A673 (cell line): ENCODE results near the gene FDXR. TPM values are rescaled to one million over a fixed set of nuclear protein-coding genes. Genes with fewer than 3 reads are reported as not detected.

ENCODE experiments used
- BruUV-seq: library from RNA; stranded (reverse); fragments of 400-500 nt; replicated peaks from 2 replicates; lab custom pipeline; 2021; lab: Mats Ljungman, UMichigan
- CTCF ChIA-PET: fragments of 300-600 bp; sonication (Branson Sonifier 250); formaldehyde crosslinking; loops from one replicate; lab custom pipeline; 2022; ENCODE audit warnings: antibody characterized with exemption; lab: Charles Lee
- POLR2A ChIA-PET: fragments of 300-600 bp; sonication (Branson Sonifier 250); formaldehyde crosslinking; loops from one replicate; lab custom pipeline; 2022; ENCODE audit warnings: antibody characterized with exemption; ENCODE audit not compliant: low non-redundant PET; lab: Charles Lee
- DNase-seq: peaks from one replicate; pipeline ENCODE4 v3.0.0-alpha.2; 2015; ENCODE audit warnings: low spot score
- H3K27ac ChIP-seq: fragments of 200-600 bp; sonication (generic); 2 replicates; pipeline ENCODE4 v1.5.1; 2016; ENCODE audit warnings: mixed run types, low read depth, mild to moderate bottlenecking, mixed read lengths, antibody characterized with exemption, low read length; ENCODE audit not compliant: poor library complexity, severe bottlenecking
- H3K27me3 ChIP-seq: fragments of 200-600 bp; sonication (generic); replicated peaks from 2 replicates; pipeline ENCODE4 v1.6.1; 2017; ENCODE audit warnings: mixed run types, low read depth, mild to moderate bottlenecking, mixed read lengths, antibody characterized with exemption, low read length; ENCODE audit not compliant: insufficient read depth, poor library complexity
- H3K36me3 ChIP-seq: fragments of 200-600 bp; sonication (generic); 2 replicates; pipeline ENCODE4 v1.6.1; 2016; ENCODE audit warnings: mixed run types, mild to moderate bottlenecking, mixed read lengths, antibody characterized with exemption, low read length; ENCODE audit not compliant: insufficient read depth, poor library complexity, severe bottlenecking
- H3K4me1 ChIP-seq: fragments of 200-600 bp; sonication (generic); 2 replicates; pipeline ENCODE4 v1.6.1; 2017; ENCODE audit warnings: mixed run types, mild to moderate bottlenecking, mixed read lengths, antibody characterized with exemption, low read length; ENCODE audit not compliant: insufficient read depth, poor library complexity, severe bottlenecking
- H3K4me3 ChIP-seq: fragments of 200-600 bp; sonication (generic); 2 replicates; pipeline ENCODE4 v1.5.1; 2016; ENCODE audit warnings: low read depth, mixed run types, mild to moderate bottlenecking, mixed read lengths, low read length; ENCODE audit not compliant: poor library complexity, severe bottlenecking
- H3K9me3 ChIP-seq: fragments of 200-600 bp; sonication (generic); 2 replicates; pipeline ENCODE4 v1.6.1; 2016; ENCODE audit warnings: mixed run types, low read depth, mild to moderate bottlenecking, mixed read lengths, antibody characterized with exemption, low read length; ENCODE audit not compliant: poor library complexity, severe bottlenecking
- EZH2 ChIP-seq: fragments of 200-600 bp; sonication (generic); IDR thresholded peaks from 2 replicates; pipeline ENCODE4 v1.6.1; 2017; ENCODE audit warnings: borderline replicate concordance, low read depth, mild to moderate bottlenecking, mixed read lengths, antibody characterized with exemption, low read length; ENCODE audit not compliant: poor library complexity, severe bottlenecking
- intact Hi-C: fragments of 100-400 bp; cut with micrococcal nuclease; formaldehyde crosslinking; loops from one replicate; pipeline ENCODE4 v1.10.0; 2022; ENCODE audit not compliant: unreplicated experiment
- total RNA-seq: library from RNA; stranded (reverse); gene quantifications from 2 replicates; pipeline ENCODE4 v1.2.3, GENCODE V29; 2021
- TF ChIP-seq, protein P1 (sequence below): fragments of 300-800, 200-600 bp; sonication (generic); conservative IDR thresholded peaks from 2 replicates; pipeline ENCODE4 v1.5.1; 2017; ENCODE audit warnings: low read depth, mild to moderate bottlenecking, antibody characterized with exemption, low read length, moderate library complexity, mixed read lengths

FDXR gene
- total RNA-seq, 1 experiment from 2014 or later, result 17.8 TPM

DNA sequence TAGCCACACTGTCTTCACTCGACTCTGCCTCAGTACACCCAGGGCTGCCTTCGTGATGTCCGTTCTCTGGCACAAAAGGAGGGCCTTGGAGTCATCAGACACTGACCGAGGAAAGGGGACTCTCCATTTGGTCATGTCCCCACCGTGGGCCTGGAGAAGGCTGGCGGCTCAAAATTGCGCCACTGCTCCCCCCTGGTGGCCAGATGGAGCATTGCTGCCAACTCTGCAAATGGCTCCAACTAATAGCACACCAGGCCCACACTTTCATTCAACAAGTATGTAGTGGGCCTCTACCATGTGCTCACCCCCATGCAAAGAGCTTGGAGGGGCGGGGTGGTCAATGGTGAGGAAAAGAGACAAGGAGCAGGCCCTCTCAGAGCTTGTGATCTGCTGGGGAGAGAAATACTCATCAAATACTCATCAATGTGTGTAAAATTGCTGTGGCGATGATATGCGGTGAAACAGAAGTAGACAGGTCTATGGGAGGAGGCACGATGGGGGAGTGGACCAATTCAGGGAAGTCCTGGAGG is 7.9 kb downstream of the FDXR start:
- ChIA-PET CTCF (interaction anchor here (0.8 kb wide), 2 partner anchors 120 to 1494 kb away, joined by 3 to 5 read pairs; no protein-coding TSS in a partner anchor), POLR2A (no interaction called here)
- Histone ChIP-seq H3K36me3 (no peaks in the 10 kb centered on the region), H3K4me1 (peaks cover 19% of the 10 kb centered on the region), H3K27ac (no peak overlapping the region), H3K9me3 (no peaks in the 10 kb centered on the region), H3K4me3 (no peak overlapping the region), H3K27me3 (peaks cover 14% of the 10 kb centered on the region)
- BruUV-seq, result no TSS peak
- intact Hi-C loops, result loop anchor here (1.0 to 5.0 kb wide), 3 partner anchors 43 to 208 kb away; no protein-coding TSS in a partner anchor
- no peak for TF ChIP-seq EZH2
- TF ChIP-seq, protein P1, sequence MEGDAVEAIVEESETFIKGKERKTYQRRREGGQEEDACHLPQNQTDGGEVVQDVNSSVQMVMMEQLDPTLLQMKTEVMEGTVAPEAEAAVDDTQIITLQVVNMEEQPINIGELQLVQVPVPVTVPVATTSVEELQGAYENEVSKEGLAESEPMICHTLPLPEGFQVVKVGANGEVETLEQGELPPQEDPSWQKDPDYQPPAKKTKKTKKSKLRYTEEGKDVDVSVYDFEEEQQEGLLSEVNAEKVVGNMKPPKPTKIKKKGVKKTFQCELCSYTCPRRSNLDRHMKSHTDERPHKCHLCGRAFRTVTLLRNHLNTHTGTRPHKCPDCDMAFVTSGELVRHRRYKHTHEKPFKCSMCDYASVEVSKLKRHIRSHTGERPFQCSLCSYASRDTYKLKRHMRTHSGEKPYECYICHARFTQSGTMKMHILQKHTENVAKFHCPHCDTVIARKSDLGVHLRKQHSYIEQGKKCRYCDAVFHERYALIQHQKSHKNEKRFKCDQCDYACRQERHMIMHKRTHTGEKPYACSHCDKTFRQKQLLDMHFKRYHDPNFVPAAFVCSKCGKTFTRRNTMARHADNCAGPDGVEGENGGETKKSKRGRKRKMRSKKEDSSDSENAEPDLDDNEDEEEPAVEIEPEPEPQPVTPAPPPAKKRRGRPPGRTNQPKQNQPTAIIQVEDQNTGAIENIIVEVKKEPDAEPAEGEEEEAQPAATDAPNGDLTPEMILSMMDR, result peak; percentile 98
- peak; percentile 82 for DNase-seq

DNA sequence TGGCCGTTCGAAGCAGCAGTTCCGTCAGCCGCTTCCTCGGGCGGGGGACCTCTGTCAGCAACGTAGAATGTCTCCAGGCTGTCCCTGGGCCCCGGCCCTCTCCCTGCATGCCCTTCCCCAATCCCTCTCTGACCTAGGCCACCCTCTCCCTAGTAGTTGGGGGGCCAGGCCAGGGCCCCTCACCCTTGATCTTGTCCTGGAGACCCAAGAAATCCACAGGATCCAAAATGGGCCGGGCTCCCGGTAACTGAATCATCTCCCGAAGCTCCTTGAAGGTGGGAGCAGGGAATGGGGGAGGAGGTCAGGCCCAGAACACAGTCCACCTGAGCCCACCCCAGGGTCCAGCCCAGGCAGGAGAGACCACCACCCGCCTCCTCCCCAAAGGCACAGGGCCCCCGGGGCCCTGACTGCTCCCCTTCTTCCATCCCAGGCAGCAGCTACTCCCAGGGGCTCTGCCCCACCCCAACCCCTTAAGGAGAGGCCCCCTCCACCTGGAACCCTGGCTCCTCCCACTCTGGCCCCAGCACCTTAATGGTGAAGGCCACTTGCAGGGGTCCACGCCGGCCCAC is 8.4 kb downstream of the FDXR start:
- no peak overlapping the region for H3K4me3 ChIP-seq
- no peak for DNase-seq
- no peak for TF ChIP-seq EZH2
- intact Hi-C loops, result loop anchor here (2.0 to 5.0 kb wide), 2 partner anchors 42 to 208 kb away; no protein-coding TSS in a partner anchor
- H3K27ac ChIP-seq, result no peak overlapping the region
- peaks cover 21% of the 10 kb centered on the region for H3K4me1 ChIP-seq
- no peaks in the 10 kb centered on the region for H3K9me3 ChIP-seq
- POLR2A ChIA-PET, result no interaction called here
- no TSS peak for BruUV-seq
- peaks cover 19% of the 10 kb centered on the region for H3K27me3 ChIP-seq
- CTCF ChIA-PET, result interaction anchor here (0.8 kb wide), 1 partner anchor 1494 kb away, joined by 5 read pairs; no protein-coding TSS in a partner anchor
- H3K36me3 ChIP-seq, result no peaks in the 10 kb centered on the region

DNA sequence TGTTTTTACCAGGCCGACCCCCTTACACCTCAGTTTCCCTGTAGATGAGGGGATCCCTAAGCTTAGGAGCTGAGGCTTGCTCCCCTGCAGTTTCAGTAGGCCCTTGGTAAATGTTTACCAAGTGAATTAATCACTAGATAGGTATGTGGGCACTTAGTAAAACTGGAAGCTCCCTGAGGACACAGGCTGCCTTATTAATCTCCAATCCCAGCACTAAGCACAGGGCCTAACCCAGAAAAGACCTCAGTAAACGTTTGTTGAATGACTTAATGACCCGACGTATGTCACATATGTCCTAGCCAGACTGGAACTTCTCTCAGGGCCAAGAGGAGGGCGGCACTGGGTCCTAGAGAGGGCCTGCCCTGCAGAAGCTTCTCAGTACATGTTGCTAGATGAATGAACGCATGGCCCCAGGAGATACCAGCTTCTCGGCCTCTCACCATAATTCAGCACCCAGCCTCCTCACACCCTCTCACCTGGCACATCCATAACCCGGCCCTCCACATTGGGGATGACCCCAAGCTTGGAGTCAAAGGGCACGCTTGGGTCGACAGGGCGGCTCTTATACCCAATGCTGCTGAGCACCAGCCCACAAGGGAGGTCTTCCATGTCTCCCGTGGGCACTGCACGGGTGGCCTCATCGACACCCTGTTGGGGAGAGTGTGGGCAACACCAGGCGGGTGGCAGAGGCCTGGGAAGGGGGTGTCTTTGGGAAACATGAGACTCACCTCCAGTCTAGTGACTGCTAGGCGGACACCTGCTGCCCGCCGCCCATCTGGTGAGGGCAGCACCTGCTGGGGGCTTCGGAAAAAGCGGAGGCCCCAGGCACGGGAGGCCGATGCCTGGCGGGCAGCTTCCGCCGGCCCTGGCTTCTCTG is 9.1 kb downstream of the FDXR start:
- H3K4me3 ChIP-seq, result no peak overlapping the region
- no peaks in the 10 kb centered on the region for H3K9me3 ChIP-seq
- H3K4me1 ChIP-seq, result peaks cover 21% of the 10 kb centered on the region
- no peak for DNase-seq
- BruUV-seq, result no TSS peak
- intact Hi-C loops, result loop anchor here (2.0 to 5.0 kb wide), 2 partner anchors 41 to 207 kb away; no protein-coding TSS in a partner anchor
- POLR2A ChIA-PET, result no interaction called here
- peaks cover 26% of the 10 kb centered on the region for H3K27me3 ChIP-seq
- H3K36me3 ChIP-seq, result no peaks in the 10 kb centered on the region
- H3K27ac ChIP-seq, result no peak overlapping the region
- TF ChIP-seq, protein P1, result no peak
- TF ChIP-seq EZH2, result no peak
- CTCF ChIA-PET, result interaction anchor here (0.6 kb wide), 1 partner anchor 90 kb away, joined by 8 read pairs; no protein-coding TSS in a partner anchor
